H9 (cell line): ENCODE data around the gene LRRC15. TPM values are rescaled to one million over a fixed set of nuclear protein-coding genes. Genes with fewer than 3 reads are reported as not detected.

Source experiments
- DNase-seq: peaks from one replicate; pipeline ENCODE4 v3.0.0-alpha.2; 2017
- H2AFZ ChIP-seq: one replicate; pipeline ENCODE4 v1.6.1; 2013; ENCODE audit warnings: mild to moderate bottlenecking, low read length, control low read depth, moderate library complexity
- H2AK5ac ChIP-seq: 2 replicates; pipeline ENCODE4 v1.6.1; 2013; ENCODE audit warnings: low read length, control low read depth, mixed read lengths; ENCODE audit not compliant: insufficient read length
- H2BK120ac ChIP-seq: one replicate; pipeline ENCODE4 v1.6.1; 2013; ENCODE audit warnings: low read depth, mild to moderate bottlenecking, low read length, control low read depth, inconsistent platforms; ENCODE audit not compliant: poor library complexity, severe bottlenecking
- H2BK12ac ChIP-seq: 2 replicates; pipeline ENCODE4 v1.6.1; 2013; ENCODE audit warnings: low read length, control low read depth, mixed read lengths, low read depth; ENCODE audit not compliant: insufficient read length
- H2BK15ac ChIP-seq: 2 replicates; pipeline ENCODE4 v1.6.1; 2013; ENCODE audit warnings: low read depth, low read length, control low read depth
- H2BK20ac ChIP-seq: one replicate; pipeline ENCODE4 v1.6.1; 2013; ENCODE audit warnings: low read depth, mild to moderate bottlenecking, low read length, control low read depth, inconsistent platforms; ENCODE audit not compliant: poor library complexity, severe bottlenecking
- H2BK5ac ChIP-seq: 2 replicates; pipeline ENCODE4 v1.6.1; 2013; ENCODE audit warnings: low read length, control low read depth, mixed read lengths; ENCODE audit not compliant: insufficient read length
- H3K14ac ChIP-seq: 2 replicates; pipeline ENCODE4 v1.6.1; 2013; ENCODE audit warnings: low read length, control low read depth; ENCODE audit not compliant: insufficient read depth
- H3K18ac ChIP-seq: 2 replicates; pipeline ENCODE4 v1.6.1; 2013; ENCODE audit warnings: low read depth, mild to moderate bottlenecking, mixed read lengths, low read length, control low read depth; ENCODE audit not compliant: insufficient read length
- H3K23ac ChIP-seq: 2 replicates; pipeline ENCODE4 v1.6.1; 2013; ENCODE audit warnings: low read length, control low read depth, mixed read lengths, low read depth; ENCODE audit not compliant: insufficient read length
- H3K23me2 ChIP-seq: 2 replicates; pipeline ENCODE4 v1.6.1; 2013; ENCODE audit warnings: low read depth, mild to moderate bottlenecking, mixed read lengths, low read length, control low read depth; ENCODE audit not compliant: insufficient read length, poor library complexity, severe bottlenecking
- H3K27ac ChIP-seq: 2 replicates; pipeline ENCODE4 v1.5.1; 2013; ENCODE audit warnings: low read length, control low read depth, mixed read lengths, low read depth; ENCODE audit not compliant: insufficient read length
- H3K27me3 ChIP-seq: 2 replicates; pipeline ENCODE4 v1.6.1; 2013; ENCODE audit warnings: low read length, control low read depth, inconsistent platforms; ENCODE audit not compliant: insufficient read depth
- H3K4ac ChIP-seq: 2 replicates; pipeline ENCODE4 v1.6.1; 2013; ENCODE audit warnings: low read depth, mild to moderate bottlenecking, control low read depth, inconsistent platforms, low read length, moderate library complexity
- H3K4me1 ChIP-seq: 2 replicates; pipeline ENCODE4 v1.6.1; 2013; ENCODE audit warnings: low read length, control low read depth, inconsistent platforms; ENCODE audit not compliant: insufficient read depth
- H3K4me2 ChIP-seq: 2 replicates; pipeline ENCODE4 v1.6.1; 2013; ENCODE audit warnings: low read length, control low read depth, mixed read lengths; ENCODE audit not compliant: insufficient read length, insufficient read depth
- H3K56ac ChIP-seq: 2 replicates; pipeline ENCODE4 v1.6.1; 2013; ENCODE audit warnings: low read depth, mild to moderate bottlenecking, mixed read lengths, low read length, control low read depth; ENCODE audit not compliant: insufficient read length
- H3K79me1 ChIP-seq: 2 replicates; pipeline ENCODE4 v1.6.1; 2013; ENCODE audit warnings: low read depth, mild to moderate bottlenecking, moderate library complexity, low read length, control low read depth, inconsistent platforms; ENCODE audit not compliant: insufficient read depth, poor library complexity, severe bottlenecking
- H3K79me2 ChIP-seq: 2 replicates; pipeline ENCODE4 v1.6.1; 2013; ENCODE audit warnings: low read length, control low read depth, inconsistent platforms; ENCODE audit not compliant: insufficient read depth
- H3K9ac ChIP-seq: 2 replicates; pipeline ENCODE4 v1.6.1; 2013; ENCODE audit warnings: low read length, control low read depth, mixed read lengths; ENCODE audit not compliant: insufficient read length; ENCODE audit errors: extremely low read depth
- H3K9me3 ChIP-seq: one replicate; pipeline ENCODE4 v1.6.1; 2013; ENCODE audit warnings: low read depth, low read length, inconsistent platforms; ENCODE audit not compliant: control insufficient read depth
- H3T11ph ChIP-seq: one replicate; pipeline ENCODE4 v1.6.1; 2013; ENCODE audit warnings: mild to moderate bottlenecking, low read length, control low read depth, inconsistent platforms
- H4K20me1 ChIP-seq: one replicate; pipeline ENCODE4 v1.6.1; 2013; ENCODE audit not compliant: control insufficient read depth, insufficient read length, insufficient read depth
- H4K5ac ChIP-seq: 2 replicates; pipeline ENCODE4 v1.6.1; 2013; ENCODE audit warnings: low read depth, mild to moderate bottlenecking, mixed read lengths, low read length, control low read depth; ENCODE audit not compliant: insufficient read length
- H4K8ac ChIP-seq: replicated peaks from 2 replicates; pipeline ENCODE4 v1.6.1; 2013; ENCODE audit warnings: low read length, control low read depth, mixed read lengths, low read depth; ENCODE audit not compliant: insufficient read length
- H4K91ac ChIP-seq: 2 replicates; pipeline ENCODE4 v1.6.1; 2013; ENCODE audit warnings: low read depth, mild to moderate bottlenecking, moderate library complexity, mixed read lengths, low read length, control low read depth; ENCODE audit not compliant: insufficient read length
- H3K27ac Mint-ChIP-seq, 3 experiments: 2 replicates in 2 of 3; 3 replicates in 1 of 3; pipeline ENCODE4 v1.8.0; 2020 to 2021; ENCODE audit warnings: mixed read lengths in 3 of 3, mild to moderate bottlenecking in 1 of 3, moderate library complexity in 1 of 3
- H3K27me3 Mint-ChIP-seq: 2 replicates; pipeline ENCODE4 v1.8.0; 2021; ENCODE audit warnings: low read depth, mild to moderate bottlenecking, moderate library complexity, mixed read lengths
- H3K36me3 Mint-ChIP-seq, 3 experiments: 2 replicates in 2 of 3; 3 replicates in 1 of 3; pipeline ENCODE4 v1.8.0; 2020 to 2021; ENCODE audit warnings: low read depth in 3 of 3, mixed read lengths in 3 of 3; ENCODE audit not compliant: insufficient read depth in 1 of 3
- H3K4me1 Mint-ChIP-seq, 2 experiments: 2 replicates each; pipeline ENCODE4 v1.8.0; 2020; ENCODE audit warnings: mixed read lengths in 2 of 2
- H3K4me3 Mint-ChIP-seq, 2 experiments: 2 replicates in 1 of 2; 3 replicates in 1 of 2; pipeline ENCODE4 v1.8.0; 2020 to 2021; ENCODE audit warnings: mild to moderate bottlenecking in 2 of 2, mixed read lengths in 2 of 2, moderate library complexity in 1 of 2
- H3K9me3 Mint-ChIP-seq, 2 experiments: 2 replicates in 1 of 2; 3 replicates in 1 of 2; pipeline ENCODE4 v1.8.0; 2020; ENCODE audit warnings: mild to moderate bottlenecking in 2 of 2, mixed read lengths in 2 of 2, moderate library complexity in 1 of 2
- CTCF ChIP-seq: fragments of 200-600 bp; sonication (generic); conservative IDR thresholded peaks from 3 replicates; pipeline ENCODE4 v1.8.0; 2021; ENCODE audit warnings: antibody characterized with exemption, mild to moderate bottlenecking
- WGBS: extraction: QIAGEN DNeasy Blood & Tissue Kit; methylation state at CpG from one replicate; pipeline ENCODE4 v1.1.7; 2013; ENCODE audit warnings: missing lambda C conversion rate, low lambda C conversion rate, mixed read lengths; ENCODE audit not compliant: insufficient read length; ENCODE audit errors: extremely low coverage; 5-methylcytosine and 5-hydroxymethylcytosine counted together
- total RNA-seq: library from RNA; stranded (reverse); gene quantifications from 2 replicates; pipeline ENCODE4 v1.2.1, GENCODE V29; 2021

LRRC15 gene
- total RNA-seq, 1 experiment from 2014 or later, result 0.07 TPM

- Histone ChIP-seq H3T11ph (no peak overlapping the region), H3K27ac (no peak overlapping the region), H2BK120ac (no peak overlapping the region), H3K56ac (no peak overlapping the region), H4K91ac (no peak overlapping the region), H3K4ac (no peak overlapping the region), H3K4me2 (peak overlapping the region; percentile 62), H2BK5ac (no peak overlapping the region), H2AK5ac (no peak overlapping the region), H3K9ac (no peak overlapping the region), H2BK15ac (no peak overlapping the region), H3K27me3 (peaks cover 16% of the 10 kb centered on the region; the same call in 1 of the 2 replicates), H3K79me1 (no peaks in the 10 kb centered on the region), H3K23ac (no peak overlapping the region), H3K18ac (no peak overlapping the region), H3K4me1 (peaks cover 2% of the 10 kb centered on the region; the same call in 1 of the 2 replicates), H4K8ac (no peak overlapping the region), H3K23me2 (peaks cover 11% of the 10 kb centered on the region), H2AFZ (no peak overlapping the region), H2BK12ac (no peak overlapping the region), H2BK20ac (no peak overlapping the region), H3K79me2 (no peaks in the 10 kb centered on the region), H3K14ac (peak overlapping the region; percentile 25; the same call in 1 of the 2 replicates), H3K9me3 (no peaks in the 10 kb centered on the region), H4K5ac (no peak overlapping the region), H4K20me1 (no peaks in the 10 kb centered on the region)
- WGBS, result no CpG with 5 or more reads among the region's 38 CpGs
- Mint-ChIP-seq H3K36me3 (no peaks in the 10 kb centered on the region), H3K4me3 (no peak overlapping the region; a peak in 1 of 5 replicates), H3K27me3 (peaks cover 2% of the 10 kb centered on the region; the same call in 1 of the 2 replicates), H3K27ac (no peak overlapping the region), H3K4me1 (peaks cover 8 to 25% of the 10 kb centered on the region in 2 experiments), H3K9me3 (no peaks in the 10 kb centered on the region; a peak in 1 of 5 replicates)
- DNase-seq, result peak; percentile 66
- TF ChIP-seq CTCF, result no peak
These were observed 28.3 kb upstream of the LRRC15 start for GRCh38 chr3:194397757-194398312.
